B cell (primary cell): Measurements from ENCODE around the gene PLEKHJ1. TPM values are rescaled to one million over a fixed set of nuclear protein-coding genes. Genes with fewer than 3 reads are reported as not detected.
A peak's percentile ranks its signal among the peaks of the same experiment; 100 is the strongest.

ENCODE experiments used
- ATAC-seq: fragments of 200-7000 bp; cut with Tn5 transposase; one replicate; pipeline ENCODE4 v1.10.0; 2021; ENCODE audit warnings: low read depth, mild to moderate bottlenecking, moderate number of reproducible peaks, moderate library complexity
- CTCF ChIA-PET: fragments of 350-600 bp; sonication (Branson Sonifier 250); formaldehyde crosslinking; loops from one replicate; lab custom pipeline; 2021; ENCODE audit warnings: antibody characterized with exemption, inconsistent platforms; lab: Charles Lee
- POLR2A ChIA-PET: fragments of 350-600 bp; sonication (Branson Sonifier 250); formaldehyde crosslinking; loops from one replicate; lab custom pipeline; 2021; ENCODE audit warnings: antibody characterized with exemption; lab: Charles Lee
- DNase-seq: peaks from one replicate; pipeline ENCODE4 v3.0.0; 2013
- H2AFZ ChIP-seq: 2 replicates; pipeline ENCODE4 v1.6.1; 2012; ENCODE audit warnings: mild to moderate bottlenecking, low read depth, low read length; ENCODE audit not compliant: insufficient read depth, poor library complexity, severe bottlenecking
- H3K27ac ChIP-seq, 2 donors: 1 replicate in 1 of 2; 2 replicates in 1 of 2; pipeline ENCODE4 v1.5.1; 2012 to 2013; ENCODE audit warnings: low read length in 2 of 2, mild to moderate bottlenecking in 2 of 2, moderate library complexity in 1 of 2
- H3K27me3 ChIP-seq, 4 experiments: fragments of 200-600 bp in 1 of 4; sonication (generic) in 1 of 4; replicated peaks in 1 of 4; 1 replicate in 2 of 4; 2 replicates in 2 of 4; pipeline versions ENCODE4 v1.6.1 to v1.7.0; 2013 to 2016; ENCODE audit warnings: low read length in 3 of 4, mild to moderate bottlenecking in 2 of 4, mixed read lengths in 1 of 4, moderate library complexity in 1 of 4; ENCODE audit not compliant: insufficient read depth in 4 of 4, control insufficient read depth in 3 of 4; ENCODE audit errors: control extremely low read depth in 1 of 4
- H3K36me3 ChIP-seq, 2 experiments: replicated peaks in 1 of 2; 1 replicate in 1 of 2; 2 replicates in 1 of 2; pipeline versions ENCODE4 v1.6.1 to v1.7.1; 2013; ENCODE audit warnings: low read length in 1 of 2; ENCODE audit not compliant: insufficient read depth in 2 of 2, control insufficient read depth in 1 of 2; ENCODE audit errors: control extremely low read depth in 1 of 2, extremely low read depth in 1 of 2
- H3K4me1 ChIP-seq, 2 donors: fragments of 200-600 bp in 1 of 2; sonication (generic) in 1 of 2; 1 replicate in 1 of 2; 2 replicates in 1 of 2; pipeline versions ENCODE4 v1.5.1 to v1.6.1; 2013 to 2017; ENCODE audit warnings: low read length in 2 of 2; ENCODE audit not compliant: control insufficient read depth in 2 of 2, insufficient read depth in 2 of 2
- H3K4me2 ChIP-seq: replicated peaks from 2 replicates; pipeline ENCODE3; 2012; ENCODE audit warnings: mild to moderate bottlenecking, low read depth, low read length; ENCODE audit not compliant: poor library complexity, severe bottlenecking
- H3K4me3 ChIP-seq, 5 experiments: fragments of 200-600 bp in 1 of 5; sonication (generic) in 1 of 5; 1 replicate in 3 of 5; 2 replicates in 2 of 5; pipeline versions ENCODE4 v1.5.1 to v1.7.0; 2011 to 2016; ENCODE audit warnings: low read length in 4 of 5, mild to moderate bottlenecking in 4 of 5, low read depth in 2 of 5, control low read depth in 1 of 5, moderate library complexity in 1 of 5; ENCODE audit not compliant: insufficient read depth in 1 of 5; ENCODE audit errors: control extremely low read depth in 1 of 5, extremely low read depth in 1 of 5
- H3K79me2 ChIP-seq: fragments of 200-600 bp; sonication (generic); one replicate; pipeline ENCODE4 v1.6.0; 2016; ENCODE audit warnings: low read length; ENCODE audit not compliant: control insufficient read depth, insufficient read depth
- H3K9ac ChIP-seq: fragments of 200-600 bp; sonication (generic); 2 replicates; pipeline ENCODE4 v1.6.1; 2017; ENCODE audit warnings: mild to moderate bottlenecking, low read length, moderate library complexity
- H3K9me3 ChIP-seq, 3 donors: one replicate each; pipeline versions ENCODE4 v1.6.1 to v1.7.1; 2013; ENCODE audit warnings: low read length in 2 of 3; ENCODE audit not compliant: control insufficient read depth in 2 of 3, insufficient read depth in 1 of 3; ENCODE audit errors: control extremely low read depth in 1 of 3
- H4K20me1 ChIP-seq: 2 replicates; pipeline ENCODE4 v1.6.0; 2012; ENCODE audit warnings: mild to moderate bottlenecking, low read length; ENCODE audit not compliant: insufficient read depth, control insufficient read depth, poor library complexity, severe bottlenecking
- H3K27ac Mint-ChIP-seq: one replicate; pipeline ENCODE4 v1.8.0; 2021; ENCODE audit warnings: mixed read lengths
- H3K27me3 Mint-ChIP-seq: one replicate; pipeline ENCODE4 v1.8.0; 2021; ENCODE audit warnings: mixed read lengths
- H3K4me1 Mint-ChIP-seq: one replicate; pipeline ENCODE4 v1.8.0; 2021; ENCODE audit warnings: mixed read lengths
- H3K4me3 Mint-ChIP-seq: one replicate; pipeline ENCODE4 v1.8.0; 2021; ENCODE audit warnings: mixed read lengths
- H3K9me3 Mint-ChIP-seq: one replicate; pipeline ENCODE4 v1.8.0; 2022; ENCODE audit warnings: mixed read lengths; ENCODE audit not compliant: insufficient read depth
- EZH2 ChIP-seq: IDR thresholded peaks from 2 replicates; pipeline ENCODE4 v1.6.1; 2012; ENCODE audit warnings: borderline replicate concordance, low read depth, mild to moderate bottlenecking, moderate library complexity, low read length; ENCODE audit not compliant: insufficient read depth, poor library complexity, severe bottlenecking
- whole genome bisulfite sequencing: methylation state at CpG from one replicate; pipeline ENCODE4 v1.1.5; 2013; ENCODE audit warnings: missing lambda C conversion rate; ENCODE audit not compliant: insufficient coverage; 5-methylcytosine and 5-hydroxymethylcytosine counted together
- intact Hi-C: fragments of 100-400 bp; cut with micrococcal nuclease; formaldehyde crosslinking; loops from one replicate; pipeline ENCODE4 v1.10.0; 2022
- polyA plus RNA-seq: library from polyadenylated mRNA; depleted of rRNA; stranded (reverse); fragments of >200 nt; gene quantifications from 2 replicates; pipeline ENCODE4 v1.2.3, GENCODE V29; 2012
- total RNA-seq, 2 donors: library from RNA; stranded (reverse); fragments of 120-200 nt in 1 of 2; gene quantifications; 1 replicate in 1 of 2; 2 replicates in 1 of 2; pipeline versions ENCODE4 v1.2.3 to v1.2.4, GENCODE V29; 2013 to 2022
- TF ChIP-seq, protein P1 (sequence below): fragments of 200-600 bp; IDR thresholded peaks from one replicate; pipeline ENCODE4 v1.8.0; 2022; ENCODE audit warnings: antibody characterized with exemption, mild to moderate bottlenecking

The PLEKHJ1 gene
- total and polyA plus RNA-seq, 2 donors (not counting 1 experiment from before 2014, with no cell fraction given), result 86.7 to 117 TPM

DNA sequence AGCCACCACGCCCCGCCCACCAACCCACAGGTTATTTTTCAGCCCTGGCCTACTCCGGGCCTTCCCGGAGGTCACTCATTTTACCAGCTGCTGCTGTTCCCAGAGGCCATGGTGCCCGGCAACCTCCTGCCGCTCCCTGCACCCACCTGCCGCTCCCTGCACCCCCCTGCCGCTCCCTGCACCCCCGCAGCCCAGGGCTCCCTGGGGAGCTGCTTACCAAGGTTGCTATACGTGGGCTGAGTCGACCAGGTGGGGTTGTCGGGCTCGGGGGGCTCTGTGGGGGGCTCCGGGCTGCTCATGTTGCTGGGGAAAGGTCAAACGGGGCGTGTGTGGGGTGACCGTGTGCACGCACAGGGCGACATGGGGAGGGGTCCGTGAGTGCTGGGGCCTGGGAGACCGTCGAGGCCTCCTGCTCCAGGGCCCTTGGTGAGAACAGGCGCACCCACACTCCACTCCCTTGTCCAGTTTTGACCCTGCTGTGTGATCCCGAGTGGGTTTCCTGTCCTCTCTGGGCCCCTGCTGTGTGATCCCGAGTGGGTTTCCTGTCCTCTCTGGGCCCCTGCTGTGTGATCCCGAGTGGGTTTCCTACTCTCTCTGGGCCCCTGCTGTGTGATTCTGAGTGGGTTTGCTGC, 44.6 kb upstream of the PLEKHJ1 start:
- POLR2A ChIA-PET, result interaction anchor here (0.6 to 8.9 kb wide), 3 partner anchors 8 to 17 kb away, joined by 4 to 65 read pairs (median 4); no protein-coding TSS in a partner anchor
- Histone ChIP-seq H3K4me3 (no peak overlapping the region), H3K4me1 (peaks cover 16 to 35% of the 10 kb centered on the region in 2 donors), H4K20me1 (peaks cover 11% of the 10 kb centered on the region), H3K4me2 (peak overlapping the region; percentile 33), H3K79me2 (peaks cover 41% of the 10 kb centered on the region), H3K36me3 (no peaks in the 10 kb centered on the region), H2AFZ (no peak overlapping the region), H3K27me3 (no peaks in the 10 kb centered on the region), H3K27ac (no peak overlapping the region), H3K9me3 (no peaks in the 10 kb centered on the region), H3K9ac (no peak overlapping the region)
- no peak for TF ChIP-seq EZH2
- TF ChIP-seq, protein P1, sequence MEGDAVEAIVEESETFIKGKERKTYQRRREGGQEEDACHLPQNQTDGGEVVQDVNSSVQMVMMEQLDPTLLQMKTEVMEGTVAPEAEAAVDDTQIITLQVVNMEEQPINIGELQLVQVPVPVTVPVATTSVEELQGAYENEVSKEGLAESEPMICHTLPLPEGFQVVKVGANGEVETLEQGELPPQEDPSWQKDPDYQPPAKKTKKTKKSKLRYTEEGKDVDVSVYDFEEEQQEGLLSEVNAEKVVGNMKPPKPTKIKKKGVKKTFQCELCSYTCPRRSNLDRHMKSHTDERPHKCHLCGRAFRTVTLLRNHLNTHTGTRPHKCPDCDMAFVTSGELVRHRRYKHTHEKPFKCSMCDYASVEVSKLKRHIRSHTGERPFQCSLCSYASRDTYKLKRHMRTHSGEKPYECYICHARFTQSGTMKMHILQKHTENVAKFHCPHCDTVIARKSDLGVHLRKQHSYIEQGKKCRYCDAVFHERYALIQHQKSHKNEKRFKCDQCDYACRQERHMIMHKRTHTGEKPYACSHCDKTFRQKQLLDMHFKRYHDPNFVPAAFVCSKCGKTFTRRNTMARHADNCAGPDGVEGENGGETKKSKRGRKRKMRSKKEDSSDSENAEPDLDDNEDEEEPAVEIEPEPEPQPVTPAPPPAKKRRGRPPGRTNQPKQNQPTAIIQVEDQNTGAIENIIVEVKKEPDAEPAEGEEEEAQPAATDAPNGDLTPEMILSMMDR, result no peak
- ATAC-seq (no peak), DNase-seq (no peak)
- Mint-ChIP-seq H3K27me3 (no peaks in the 10 kb centered on the region), H3K27ac (no peak overlapping the region), H3K9me3 (no peaks in the 10 kb centered on the region), H3K4me3 (no peak overlapping the region), H3K4me1 (peaks cover 28% of the 10 kb centered on the region)
- 82% methylated on average over 19 of the region's 26 CpGs for WGBS
- CTCF ChIA-PET, result interaction anchor here (1.2 to 5.0 kb wide), 3 partner anchors 8 to 113 kb away, joined by 4 to 30 read pairs (median 5); no protein-coding TSS in a partner anchor
- intact Hi-C loops, result no loop called here
